Glomerular visceral epithelial cell (primary cell): ENCODE measurements around the gene NISCH.

Experiments
- DNase-seq: peaks from one replicate; pipeline ENCODE4 v3.0.0-alpha.2; 2016; ENCODE audit errors: extremely low spot score

Gene NISCH

DNA sequence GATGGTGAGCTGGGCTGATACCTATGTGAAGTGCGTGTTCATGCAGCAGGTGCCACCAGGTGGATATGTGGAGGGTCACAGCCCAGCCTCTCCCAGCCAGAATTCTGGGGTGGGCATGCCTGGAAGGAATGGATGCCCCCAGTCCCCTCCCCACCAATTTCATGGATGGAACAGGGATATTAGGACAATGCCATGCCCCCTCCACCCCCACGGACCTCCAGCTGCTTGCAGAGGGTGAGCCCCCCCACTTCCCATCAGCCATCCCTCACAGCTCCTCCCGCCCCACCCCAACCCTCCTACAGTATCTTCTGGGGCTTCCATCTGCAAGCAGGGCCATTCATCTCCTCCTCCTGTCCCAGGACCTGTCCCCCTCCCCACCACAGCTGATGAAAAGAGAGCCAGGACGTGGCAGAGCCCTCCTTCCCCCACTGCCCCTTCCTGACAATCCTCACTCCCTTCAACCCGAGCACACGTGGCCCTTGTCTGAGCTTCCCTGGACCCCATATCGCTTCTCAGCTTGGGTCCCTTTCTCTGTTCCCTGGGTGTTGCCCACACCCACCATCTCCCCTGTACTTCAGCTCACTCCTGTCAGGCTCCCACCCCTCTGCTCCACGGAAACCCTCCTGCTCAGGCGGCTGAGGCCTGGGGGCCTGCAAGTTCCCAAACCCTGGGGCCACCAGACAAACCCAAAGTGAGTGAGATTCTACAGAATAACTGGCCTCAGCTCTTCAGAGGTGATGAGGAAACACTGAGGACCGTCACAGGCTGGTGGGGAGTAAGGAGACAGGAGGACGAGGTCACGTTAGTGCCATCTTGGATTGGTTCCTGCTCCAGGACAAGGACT is 7.7 kb upstream of the NISCH start:
- DNase-seq: no peak

GRCh38 chr3:52450489-52451236 is 4.7 kb upstream of the NISCH start:
- no peak for DNase-seq

GRCh38 chr3:52451237-52452083 is 3.9 kb upstream of the NISCH start:
- DNase-seq: no peak

GRCh38 chr3:52452126-52452525 is 3.3 kb upstream of the NISCH start:
- no peak for DNase-seq

GRCh38 chr3:52452570-52453221 is 2.7 kb upstream of the NISCH start:
- DNase-seq: no peak

GRCh38 chr3:52453496-52454249 is 1.7 kb upstream of the NISCH start, which contains the start of gene TNNC1:
Gene TNNC1 (minus strand): TSS chr3:52454041. CDS start chr3:52454015, 26 bp downstream.
- DNase-seq: no peak

DNA sequence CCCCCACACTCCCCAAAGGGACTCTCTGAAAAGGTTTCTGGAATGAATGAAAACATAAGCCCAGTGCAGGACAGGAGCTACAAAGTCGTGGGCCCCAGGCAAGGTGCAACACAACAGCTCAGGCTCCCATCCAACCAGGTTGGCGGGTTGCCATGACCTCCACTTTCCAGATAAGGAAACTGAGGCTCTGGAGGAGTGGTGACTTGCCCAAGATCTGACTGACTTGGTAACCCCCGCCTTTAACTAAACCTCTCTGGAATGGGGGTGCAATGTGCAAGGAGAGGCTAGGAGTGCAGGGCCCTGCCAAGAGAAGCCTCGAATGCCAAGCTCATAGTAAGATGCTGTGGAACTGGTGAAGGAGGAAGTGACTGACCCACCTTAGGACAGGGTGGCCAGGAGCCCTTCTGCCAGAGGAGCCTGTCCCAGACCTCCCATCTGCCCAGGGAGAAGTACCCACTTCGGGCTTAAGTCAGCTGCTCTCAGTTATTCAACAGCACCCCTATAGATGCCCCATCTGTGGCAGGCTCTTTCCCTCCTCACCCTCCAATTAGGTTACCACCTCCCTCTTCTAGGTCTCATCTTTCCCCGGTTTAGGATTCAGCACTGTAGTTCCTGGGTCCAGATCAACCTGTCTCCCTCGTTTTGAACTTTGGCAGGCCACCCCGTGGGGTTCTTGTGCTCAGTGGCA is 1.0 kb upstream of the NISCH start:
- no peak for DNase-seq

- no peak for DNase-seq
Measured at GRCh38 chr3:52454938-52455282, 494 bp upstream of the NISCH start.

DNA sequence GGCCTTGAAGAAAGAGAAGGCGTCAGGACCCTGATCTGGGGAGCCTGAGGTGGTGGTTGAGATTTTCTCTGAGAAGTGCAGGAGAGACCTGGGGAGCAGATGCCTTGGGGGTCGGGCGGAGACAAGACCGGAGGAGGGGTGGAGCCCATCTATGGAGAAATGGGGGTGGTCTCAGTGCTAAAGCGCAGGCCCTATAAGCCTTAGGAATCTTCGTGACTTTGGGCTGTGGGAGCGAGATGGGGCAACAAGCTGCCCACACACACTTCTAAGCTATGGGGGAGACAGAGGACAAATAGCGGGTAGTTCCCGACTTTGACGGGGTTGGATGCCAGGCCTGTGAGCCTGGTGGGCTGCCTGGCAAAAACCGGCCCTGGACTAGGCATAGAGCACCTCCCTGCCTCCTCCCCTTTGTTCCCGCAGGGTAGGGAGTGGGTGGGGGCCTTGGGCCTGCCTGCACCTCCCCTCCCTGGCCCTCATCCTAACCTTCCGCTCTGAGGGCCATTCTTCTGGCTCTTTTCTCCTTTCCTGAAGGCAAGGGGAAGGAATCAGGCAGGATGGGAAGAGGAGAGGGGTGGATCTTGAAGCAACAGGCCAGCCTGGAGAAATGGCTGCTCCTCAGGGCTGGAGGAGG is 880 bp downstream of the NISCH start:
- peak; percentile 20 for DNase-seq

GRCh38 chr3:52456800-52457183 is 1.4 kb downstream of the NISCH start:
- no peak for DNase-seq

DNA sequence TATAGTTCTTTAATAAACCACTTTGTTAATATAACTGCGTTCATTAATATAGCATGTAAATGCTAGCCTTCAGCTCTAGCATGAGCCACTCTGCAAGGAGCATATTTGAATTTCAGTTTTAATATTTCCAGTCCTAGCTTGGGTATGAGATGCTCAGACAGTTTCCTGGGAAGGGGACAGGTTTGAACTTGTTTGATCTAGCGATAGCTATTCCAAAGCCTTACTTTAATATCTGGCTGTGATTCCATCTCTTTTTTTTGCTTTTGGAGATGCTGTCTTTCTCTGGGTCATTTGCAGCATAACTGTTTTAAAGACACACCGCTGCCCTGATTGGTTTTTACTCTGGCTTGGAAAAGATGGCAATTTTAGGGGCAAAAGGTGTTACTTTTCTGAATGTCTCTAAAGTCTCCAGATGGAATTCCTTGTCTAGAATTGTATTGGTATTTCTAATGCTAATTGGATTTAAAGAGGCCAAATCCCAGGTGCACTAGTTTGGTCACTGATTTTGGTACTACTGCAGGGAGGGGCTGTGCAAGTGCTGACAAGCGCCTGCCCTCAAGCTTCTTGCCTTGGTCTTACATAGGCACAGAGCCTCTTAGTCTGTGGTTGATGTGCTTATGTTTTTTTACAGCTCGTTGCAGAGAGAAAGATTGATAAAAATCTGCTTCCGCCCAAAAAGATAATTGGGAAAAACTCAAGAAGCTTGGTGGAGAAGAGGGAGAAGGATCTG is 2.8 kb downstream of the NISCH start:
- no peak for DNase-seq

- DNase-seq: no peak
Measured at GRCh38 chr3:52458770-52459545, 3.6 kb downstream of the NISCH start.

DNA sequence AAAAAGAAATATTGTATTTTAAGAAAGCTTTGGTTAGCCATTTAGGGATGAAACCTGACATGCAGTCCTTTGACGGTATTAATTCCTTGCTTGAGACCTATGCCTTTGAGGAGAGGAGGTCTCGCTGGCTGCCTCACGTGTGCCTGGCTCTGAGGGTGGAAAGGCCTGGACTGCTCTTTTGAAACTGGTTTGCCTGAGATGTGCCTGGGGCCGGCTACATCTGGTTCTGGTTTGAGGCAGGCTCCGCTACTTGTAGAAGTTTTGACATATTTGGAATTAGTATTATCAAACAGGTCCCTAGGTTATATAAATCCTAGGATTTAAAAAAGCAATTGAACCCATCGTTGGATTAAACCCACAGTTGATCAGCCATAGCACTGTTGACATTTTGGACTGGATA is 6.5 kb downstream of the NISCH start:
- no peak for DNase-seq

GRCh38 chr3:52463416-52463815 is 8.0 kb downstream of the NISCH start:
- DNase-seq: no peak

- DNase-seq: no peak
Measured at GRCh38 chr3:52468336-52468735, 12.9 kb downstream of the NISCH start.

DNA sequence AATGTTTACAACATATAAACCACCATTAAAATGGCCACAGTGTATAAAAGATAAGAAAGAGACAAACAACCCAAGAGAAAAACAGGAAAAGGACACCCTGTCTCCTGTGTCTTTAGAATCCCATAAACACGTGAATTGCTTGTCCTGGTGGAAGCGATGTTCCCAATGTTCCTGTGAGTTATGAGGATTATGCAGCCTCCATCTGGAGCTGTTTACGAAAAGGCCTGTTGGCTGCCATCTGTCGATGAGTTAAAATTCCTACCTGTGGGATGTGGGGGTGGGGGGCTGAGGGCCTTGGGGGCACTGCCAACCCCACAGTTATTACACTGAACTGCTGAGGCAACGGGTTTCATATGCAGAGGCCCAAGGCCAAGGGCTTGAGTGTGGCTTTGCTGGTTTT is 13.6 kb downstream of the NISCH start:
- no peak for DNase-seq

GRCh38 chr3:52470920-52471319 is 15.5 kb downstream of the NISCH start:
- DNase-seq: no peak
